Smooth muscle cell (in vitro differentiated cells): ENCODE results near the gene NPPA. TPM values are rescaled to one million over a fixed set of nuclear protein-coding genes. Genes with fewer than 3 reads are reported as not detected.

ENCODE experiments used
- DNase-seq: peaks from one replicate; lab custom pipeline; 2025; ENCODE audit not compliant: unreplicated experiment; lab: John Stamatoyannopoulos, UW
- H2AFZ ChIP-seq: fragments of 200-600 bp; sonication (generic); 2 replicates; pipeline ENCODE4 v1.6.0; 2016; ENCODE audit warnings: antibody characterized with exemption, low read depth, mild to moderate bottlenecking
- H3F3A ChIP-seq: fragments of 200-600 bp; sonication (generic); 2 replicates; pipeline ENCODE4 v1.6.0; 2017; ENCODE audit warnings: antibody characterized with exemption, low read depth
- H3K27ac ChIP-seq: fragments of 200-600 bp; sonication (generic); 2 replicates; pipeline ENCODE4 v1.5.1; 2016; ENCODE audit warnings: low read depth, mild to moderate bottlenecking
- H3K27me3 ChIP-seq: fragments of 200-600 bp; sonication (generic); 2 replicates; pipeline ENCODE4 v1.6.1; 2016; ENCODE audit warnings: low read depth, mild to moderate bottlenecking
- H3K36me3 ChIP-seq: fragments of 200-600 bp; sonication (generic); 2 replicates; pipeline ENCODE4 v1.5.1; 2016; ENCODE audit warnings: low read depth
- H3K4me1 ChIP-seq: fragments of 200-600 bp; sonication (generic); 2 replicates; pipeline ENCODE4 v1.5.1; 2016; ENCODE audit warnings: low read depth
- H3K4me2 ChIP-seq: fragments of 200-600 bp; sonication (generic); 2 replicates; pipeline ENCODE4 v1.6.0; 2016; ENCODE audit warnings: mild to moderate bottlenecking
- H3K4me3 ChIP-seq: fragments of 200-600 bp; sonication (generic); 2 replicates; pipeline ENCODE4 v1.5.1; 2016; ENCODE audit warnings: mild to moderate bottlenecking
- H3K79me2 ChIP-seq: fragments of 200-600 bp; sonication (generic); 2 replicates; pipeline ENCODE4 v1.6.0; 2016; ENCODE audit warnings: low read depth, mild to moderate bottlenecking
- H3K9ac ChIP-seq: fragments of 200-600 bp; sonication (generic); 2 replicates; pipeline ENCODE4 v1.6.0; 2016; ENCODE audit warnings: low read depth
- H3K9me3 ChIP-seq: fragments of 200-600 bp; sonication (generic); replicated peaks from 2 replicates; pipeline ENCODE4 v1.5.1; 2016; ENCODE audit warnings: low read depth
- H4K20me1 ChIP-seq: fragments of 200-600 bp; sonication (generic); 2 replicates; pipeline ENCODE4 v1.6.0; 2016; ENCODE audit warnings: low read depth
- WGBS: methylation state at CpG from one replicate; pipeline ENCODE4 v1.1.7; 2016; ENCODE audit warnings: low lambda C conversion rate; 5-methylcytosine and 5-hydroxymethylcytosine counted together
- polyA plus RNA-seq: library from polyadenylated mRNA; unstranded; fragments of >200 nt; fragmentation: Nextera tagmentation; extraction: Ambion mirVana; gene quantifications from 2 replicates; pipeline ENCODE4 v1.2.1, GENCODE V29; 2016
- total RNA-seq: library from RNA; depleted of rRNA; stranded (reverse); fragments of >200 nt; gene quantifications from 2 replicates; pipeline ENCODE4 v1.2.3, GENCODE V29; 2014
- TF ChIP-seq, protein P1 (sequence below): fragments of 200-600 bp; sonication (generic); IDR thresholded peaks from 2 replicates; pipeline ENCODE4 v1.5.1; 2017; ENCODE audit warnings: borderline replicate concordance, mild to moderate bottlenecking, antibody characterized with exemption; ENCODE audit not compliant: insufficient read depth, poor library complexity, severe bottlenecking

The NPPA gene
- total and polyA plus RNA-seq, 2 experiments from 2014 or later = 0.48 TPM; not detected in 1

DNA sequence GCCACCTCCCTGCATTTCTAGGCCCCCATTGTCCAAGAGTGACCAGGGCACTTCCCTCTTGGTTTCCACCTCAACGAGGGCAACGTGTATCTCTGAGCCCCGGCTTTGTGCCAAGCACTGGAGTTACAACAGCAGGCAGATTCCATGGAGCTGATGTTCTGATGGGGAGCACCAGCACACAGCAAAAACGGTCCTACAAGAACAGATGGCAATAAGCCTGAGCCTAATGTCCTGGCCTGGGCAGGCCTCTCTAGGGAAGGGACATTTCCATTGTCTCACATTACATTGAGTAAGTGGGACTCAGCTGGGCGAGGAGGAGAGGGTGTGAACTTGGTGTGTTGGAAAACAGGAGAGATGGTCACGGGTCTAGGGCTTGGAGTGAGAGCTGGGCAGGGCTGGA, 38.3 kb upstream of the NPPA start:
- Histone ChIP-seq H3K27me3 (no peaks in the 10 kb centered on the region), H3F3A (no peaks in the 10 kb centered on the region), H4K20me1 (no peaks in the 10 kb centered on the region), H3K27ac (no peak overlapping the region), H3K36me3 (no peaks in the 10 kb centered on the region), H3K9me3 (no peaks in the 10 kb centered on the region), H3K4me1 (no peaks in the 10 kb centered on the region), H3K9ac (no peak overlapping the region), H2AFZ (no peak overlapping the region), H3K4me2 (no peak overlapping the region), H3K79me2 (no peaks in the 10 kb centered on the region), H3K4me3 (no peak overlapping the region)
- TF ChIP-seq, protein P1, sequence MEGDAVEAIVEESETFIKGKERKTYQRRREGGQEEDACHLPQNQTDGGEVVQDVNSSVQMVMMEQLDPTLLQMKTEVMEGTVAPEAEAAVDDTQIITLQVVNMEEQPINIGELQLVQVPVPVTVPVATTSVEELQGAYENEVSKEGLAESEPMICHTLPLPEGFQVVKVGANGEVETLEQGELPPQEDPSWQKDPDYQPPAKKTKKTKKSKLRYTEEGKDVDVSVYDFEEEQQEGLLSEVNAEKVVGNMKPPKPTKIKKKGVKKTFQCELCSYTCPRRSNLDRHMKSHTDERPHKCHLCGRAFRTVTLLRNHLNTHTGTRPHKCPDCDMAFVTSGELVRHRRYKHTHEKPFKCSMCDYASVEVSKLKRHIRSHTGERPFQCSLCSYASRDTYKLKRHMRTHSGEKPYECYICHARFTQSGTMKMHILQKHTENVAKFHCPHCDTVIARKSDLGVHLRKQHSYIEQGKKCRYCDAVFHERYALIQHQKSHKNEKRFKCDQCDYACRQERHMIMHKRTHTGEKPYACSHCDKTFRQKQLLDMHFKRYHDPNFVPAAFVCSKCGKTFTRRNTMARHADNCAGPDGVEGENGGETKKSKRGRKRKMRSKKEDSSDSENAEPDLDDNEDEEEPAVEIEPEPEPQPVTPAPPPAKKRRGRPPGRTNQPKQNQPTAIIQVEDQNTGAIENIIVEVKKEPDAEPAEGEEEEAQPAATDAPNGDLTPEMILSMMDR = no peak
- WGBS = 90% methylated on average over 6 of the region's 6 CpGs
- no peak for DNase-seq

DNA sequence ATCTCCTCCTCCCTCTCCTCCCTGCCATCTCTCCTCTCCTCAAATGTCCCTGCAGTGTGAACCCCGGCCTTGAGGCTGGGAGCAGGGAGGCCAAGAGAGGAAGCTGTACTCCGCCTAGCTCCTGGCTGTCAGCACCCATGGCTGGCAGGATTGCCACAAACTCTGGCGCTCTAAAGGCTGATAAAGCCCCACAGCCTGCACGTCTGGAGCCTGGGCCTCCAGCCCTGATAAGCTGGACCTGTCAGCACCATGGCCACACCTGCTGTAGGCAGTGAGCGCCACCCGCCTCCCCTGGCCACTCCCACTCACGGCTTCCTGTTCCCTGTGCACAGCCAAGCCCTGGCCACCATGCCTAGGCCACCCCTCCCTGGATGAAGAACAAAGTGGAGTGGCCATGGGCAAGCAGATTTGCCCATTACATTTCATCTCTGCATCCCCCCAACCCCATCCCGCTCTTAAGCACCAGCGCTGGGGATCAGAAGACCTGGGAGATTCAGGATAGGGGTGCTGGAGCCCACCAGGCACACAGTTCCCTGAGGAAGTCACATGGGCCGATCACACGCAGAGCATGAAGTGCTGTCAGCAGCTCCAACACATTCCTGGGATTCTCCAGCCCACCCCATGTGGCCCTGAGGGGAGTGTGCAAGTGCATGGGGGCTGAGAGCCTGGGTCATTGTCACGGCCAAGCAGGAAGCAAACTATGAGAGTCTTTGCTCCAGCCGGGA, 35.4 kb upstream of the NPPA start:
- TF ChIP-seq, protein P1 = no peak
- Histone ChIP-seq H3K4me3 (no peak overlapping the region), H3K4me2 (no peak overlapping the region), H3K27me3 (no peaks in the 10 kb centered on the region), H3F3A (no peaks in the 10 kb centered on the region), H2AFZ (no peak overlapping the region), H3K9me3 (no peaks in the 10 kb centered on the region), H3K36me3 (no peaks in the 10 kb centered on the region), H3K4me1 (no peaks in the 10 kb centered on the region), H3K9ac (no peak overlapping the region), H4K20me1 (no peaks in the 10 kb centered on the region), H3K79me2 (no peaks in the 10 kb centered on the region), H3K27ac (no peak overlapping the region)
- DNase-seq = no peak
- WGBS = 44% methylated on average over 13 of the region's 13 CpGs

DNA sequence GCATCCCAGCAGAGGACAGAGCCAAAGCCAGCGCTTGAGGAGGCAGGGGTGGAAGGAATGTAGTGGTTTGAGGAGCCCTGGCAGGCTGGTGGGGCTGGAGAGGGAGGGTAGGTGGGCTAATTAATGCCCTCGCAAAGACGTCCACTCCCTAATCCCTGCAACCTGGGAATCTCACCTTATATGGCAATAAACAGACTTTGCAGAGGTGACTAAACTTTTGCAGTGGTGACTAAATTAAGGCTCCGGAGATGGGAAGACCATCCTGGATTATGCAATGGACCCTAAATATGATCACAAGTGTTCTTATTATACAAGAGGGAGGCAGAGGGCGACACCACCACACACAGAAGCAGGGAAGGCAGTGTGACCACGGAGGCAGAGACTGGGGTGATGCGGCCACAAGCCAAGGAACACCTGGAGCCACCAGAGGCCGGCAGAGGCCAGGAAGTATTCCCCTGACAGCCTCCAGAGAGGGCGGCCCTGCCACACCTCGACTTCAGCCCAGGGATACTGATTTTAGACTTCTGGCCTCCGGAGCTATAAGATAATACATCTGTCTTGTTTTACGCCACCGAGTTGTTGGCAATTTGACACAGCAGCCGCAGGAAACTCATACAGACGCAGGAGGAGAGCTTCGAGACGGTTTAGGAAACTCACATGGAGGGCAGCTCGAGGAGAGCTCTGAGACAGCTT, 34.3 kb upstream of the NPPA start:
- Histone ChIP-seq H3K27ac (no peak overlapping the region), H3K4me3 (no peak overlapping the region), H3F3A (no peaks in the 10 kb centered on the region), H3K36me3 (no peaks in the 10 kb centered on the region), H3K4me2 (no peak overlapping the region), H3K9me3 (no peaks in the 10 kb centered on the region), H2AFZ (no peak overlapping the region), H3K9ac (no peak overlapping the region), H3K79me2 (no peaks in the 10 kb centered on the region), H3K4me1 (no peaks in the 10 kb centered on the region), H3K27me3 (no peaks in the 10 kb centered on the region), H4K20me1 (no peaks in the 10 kb centered on the region)
- 86% methylated on average over 18 of the region's 18 CpGs for WGBS
- TF ChIP-seq, protein P1 = no peak
- no peak for DNase-seq
